ENCODE data around the gene KCNQ2.
A peak's percentile ranks its signal among the peaks of the same experiment; 100 is the strongest.

KCNQ2 gene

GRCh38 chr20:63469713-63470101, 2.7 kb downstream of the KCNQ2 start:
- no peak for DNase-seq

GRCh38 chr20:63469019-63469712, 3.3 kb downstream of the KCNQ2 start:
- no peak for DNase-seq

DNA sequence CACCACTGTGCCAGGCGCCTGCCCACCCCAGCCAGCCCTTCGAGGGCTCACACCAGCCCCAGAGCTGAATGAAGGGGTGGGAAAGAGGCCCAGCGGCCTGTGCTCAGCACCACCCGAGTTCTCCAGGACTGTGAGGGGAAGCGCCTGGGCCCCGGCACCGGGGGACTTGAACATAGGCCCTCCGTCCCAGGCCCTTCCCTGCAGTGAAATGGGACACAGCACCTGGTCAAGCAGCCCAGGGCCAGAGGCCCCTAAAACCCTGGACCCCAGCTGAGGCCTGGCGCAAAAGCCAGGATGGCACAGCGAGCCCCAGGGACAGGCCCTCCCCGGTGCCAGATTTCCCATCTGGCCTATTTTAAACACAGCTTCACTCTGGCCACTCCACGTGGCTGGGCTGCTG, 4.0 kb downstream of the KCNQ2 start:
- no peak for DNase-seq

GRCh38 chr20:63467294-63468083, 5.0 kb downstream of the KCNQ2 start:
- no peak for DNase-seq

GRCh38 chr20:63466861-63467260, 5.6 kb downstream of the KCNQ2 start:
- DNase-seq = no peak

GRCh38 chr20:63466250-63466825, 6.1 kb downstream of the KCNQ2 start:
- no peak for DNase-seq

- no peak for DNase-seq
Measured at GRCh38 chr20:63465380-63466249, 6.8 kb downstream of the KCNQ2 start.

- DNase-seq = no peak
Measured at GRCh38 chr20:63464289-63464635, 8.2 kb downstream of the KCNQ2 start.

- peak; percentile 25 for DNase-seq
Measured at GRCh38 chr20:63463400-63464288, 8.8 kb downstream of the KCNQ2 start.

DNA sequence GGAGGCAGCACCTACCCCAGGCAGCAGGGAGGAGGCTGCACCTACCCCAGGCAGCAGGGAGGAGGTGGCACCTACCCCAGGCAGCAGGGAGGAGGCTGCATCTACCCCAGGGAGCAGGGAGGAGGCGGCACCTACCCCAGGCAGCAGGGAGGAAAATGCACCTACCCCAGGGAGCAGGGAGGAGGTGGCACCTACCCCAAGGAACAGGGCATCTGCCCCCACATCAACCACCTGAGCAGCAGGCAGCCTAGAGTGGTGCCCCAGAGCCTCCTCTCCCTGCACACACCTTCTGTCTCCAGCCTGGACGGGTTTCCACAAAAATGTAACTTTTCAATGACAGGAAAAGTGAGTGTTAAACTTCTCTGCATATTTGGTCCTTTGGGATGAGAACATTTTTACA, 10.2 kb downstream of the KCNQ2 start:
- no peak for DNase-seq

DNA sequence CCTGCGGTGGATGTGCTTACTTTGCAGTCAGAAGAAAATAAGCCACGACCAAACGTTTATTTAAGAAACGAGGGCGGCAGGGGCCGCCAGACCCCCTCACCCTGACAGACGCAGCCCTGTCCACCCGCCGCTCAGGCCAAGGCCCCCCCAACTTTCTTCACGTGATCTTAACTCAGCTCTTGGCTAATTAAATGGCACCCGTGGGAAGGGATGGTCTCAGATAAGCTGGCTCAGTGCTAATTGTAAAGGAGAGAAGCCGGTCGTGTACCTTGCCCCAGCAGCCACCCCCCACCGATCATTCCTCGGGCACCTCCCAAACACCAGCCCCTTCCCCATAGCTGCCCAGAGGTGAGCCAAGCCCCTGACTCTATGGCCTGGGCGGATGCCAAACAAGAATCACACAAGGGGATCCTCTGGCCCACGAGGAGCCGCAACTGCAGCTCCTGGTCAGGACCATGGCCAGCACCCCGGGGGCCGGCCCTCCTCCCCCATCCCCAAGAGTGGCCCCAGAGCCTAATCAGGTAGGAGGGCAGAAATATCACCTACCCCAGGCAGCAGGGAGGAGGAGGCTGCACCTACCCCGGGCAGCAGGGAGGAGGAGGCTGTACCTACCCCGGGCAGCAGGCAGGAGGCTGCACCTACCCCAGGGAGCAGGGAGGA, 11.2 kb downstream of the KCNQ2 start:
- DNase-seq = no peak

GRCh38 chr20:63459070-63459380, 13.4 kb downstream of the KCNQ2 start:
- no peak for DNase-seq

- no peak for DNase-seq
Measured at GRCh38 chr20:63458170-63459069, 14.0 kb downstream of the KCNQ2 start.

- DNase-seq = no peak
Measured at GRCh38 chr20:63457737-63458136, 14.7 kb downstream of the KCNQ2 start.

GRCh38 chr20:63456429-63457284, 15.8 kb downstream of the KCNQ2 start:
- peak; percentile 13 for DNase-seq

- DNase-seq = no peak
Measured at GRCh38 chr20:63455568-63455859, 16.9 kb downstream of the KCNQ2 start.

GRCh38 chr20:63454731-63455567, 17.5 kb downstream of the KCNQ2 start:
- peak; percentile 89 for DNase-seq

DNA sequence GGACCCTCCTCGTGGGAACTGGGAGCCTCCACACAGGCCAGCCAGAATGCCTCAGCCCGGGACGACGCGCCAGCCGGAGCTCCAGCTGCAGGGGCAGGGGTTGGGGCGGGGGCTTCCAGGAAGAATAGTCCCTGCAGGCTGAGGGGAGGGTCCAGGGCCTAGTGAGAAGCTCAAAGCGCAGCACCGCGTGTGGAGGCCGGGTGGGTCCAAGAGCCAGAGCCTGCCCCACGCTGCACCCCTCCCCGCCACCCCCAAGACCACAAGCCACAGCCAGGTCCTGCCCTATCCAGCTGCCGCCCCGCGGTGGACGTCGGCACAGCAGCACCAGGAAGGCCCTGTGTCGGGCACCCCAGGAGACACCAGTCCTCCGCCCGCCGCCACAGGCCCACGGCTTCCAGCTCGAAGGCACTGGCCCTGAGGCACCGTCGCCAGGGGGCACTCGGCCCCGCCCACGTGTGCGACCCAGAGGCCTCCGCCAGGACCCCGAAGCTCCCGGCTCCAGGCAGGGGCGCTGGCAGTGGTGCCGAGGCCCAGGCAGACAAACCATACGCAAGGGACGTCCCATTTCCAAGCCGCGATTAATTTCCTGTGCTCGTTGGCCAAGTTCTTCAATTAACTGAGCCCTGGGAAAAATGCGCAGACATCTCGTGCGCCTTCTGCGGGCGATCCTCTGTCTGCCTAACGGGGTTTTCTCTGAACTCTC, 19.5 kb downstream of the KCNQ2 start:
- no peak for DNase-seq

All from NCI-H2227 treated with DMSO at 0.1 percent for 48 hours (cell line).